K562 (cell line): ENCODE data around the gene AHSG. TPM values are rescaled to one million over a fixed set of nuclear protein-coding genes. Genes with fewer than 3 reads are reported as not detected.

Experiments used
- ATAC-seq: fragments of 200-7000 bp; cut with Tn5 transposase; 3 replicates; pipeline ENCODE4 v1.9.1; 2020; ENCODE audit warnings: moderate library complexity
- BruUV-seq: library from RNA; stranded (reverse); fragments of 400-500 nt; replicated peaks from 2 replicates; lab custom pipeline; 2021; lab: Mats Ljungman, UMichigan
- CTCF ChIA-PET: fragments of 300-600 bp; formaldehyde crosslinking; extraction: SDS; loops from one replicate; lab custom pipeline; 2021; ENCODE audit warnings: low intra/inter-chr PET ratio; lab: Yijun Ruan, JAX
- POLR2A ChIA-PET: fragments of 300-600, 350-650 bp; sonication (Branson Sonifier 250); formaldehyde crosslinking; extraction: SDS; loops from one replicate; lab custom pipeline; 2021; ENCODE audit warnings: antibody characterized with exemption, inconsistent platforms; lab: Yijun Ruan, JAX
- DNase-seq, 4 experiments: peaks; one replicate each; pipeline versions ENCODE4 v3.0.0 to v3.0.0-alpha.2; 2011 to 2018; ENCODE audit warnings: low spot score in 3 of 4, mixed read lengths in 3 of 4; ENCODE audit errors: extremely low read depth in 1 of 4
- FAIRE-seq: peaks from 2 replicates; lab custom pipeline; 2011; peaks lifted over from hg19 to GRCh38; lab: Jason Lieb, UNC
- H2AFZ ChIP-seq: 2 replicates; pipeline ENCODE4 v1.6.0; 2011; ENCODE audit warnings: low read depth, low read length, control low read depth, inconsistent platforms
- H3K27ac ChIP-seq: fragments of 200-600 bp; 3 replicates; pipeline ENCODE4 v1.8.0; 2011; ENCODE audit warnings: low read depth, mild to moderate bottlenecking, control low read depth, inconsistent platforms, low read length, moderate library complexity, mixed read lengths; ENCODE audit errors: extremely low read depth
- H3K27me3 ChIP-seq, 2 experiments: fragments of 300-600 bp in 1 of 2; 2 replicates in 1 of 2; 3 replicates in 1 of 2; pipeline versions ENCODE4 v1.6.0 to v1.8.0; 2011; ENCODE audit warnings: inconsistent platforms in 2 of 2, low read length in 2 of 2, mild to moderate bottlenecking in 1 of 2, mixed read lengths in 1 of 2, moderate library complexity in 1 of 2; ENCODE audit not compliant: control insufficient read depth in 2 of 2, insufficient read depth in 2 of 2
- H3K36me3 ChIP-seq: fragments of 300-600 bp; 3 replicates; pipeline ENCODE4 v1.8.0; 2011; ENCODE audit warnings: mild to moderate bottlenecking, low read length, inconsistent platforms; ENCODE audit not compliant: control insufficient read depth, insufficient read depth
- H3K4me1 ChIP-seq, 2 experiments: fragments of 200-600 bp in 1 of 2; replicated peaks in 1 of 2; 2 replicates in 1 of 2; 3 replicates in 1 of 2; pipeline versions ENCODE4 v1.5.1 to v1.8.0; 2011; ENCODE audit warnings: inconsistent platforms in 2 of 2, low read length in 2 of 2, mild to moderate bottlenecking in 1 of 2, mixed read lengths in 1 of 2, moderate library complexity in 1 of 2; ENCODE audit not compliant: control insufficient read depth in 2 of 2, insufficient read depth in 2 of 2
- H3K4me2 ChIP-seq: 2 replicates; pipeline ENCODE4 v1.6.1; 2011; ENCODE audit warnings: low read length, control low read depth, inconsistent platforms, mixed read lengths; ENCODE audit not compliant: insufficient read depth
- H3K4me3 ChIP-seq: fragments of 200-600 bp; sonication (generic), shearing (Covaris generic); 2 replicates; pipeline ENCODE4 v1.5.1; 2016; ENCODE audit warnings: control low read depth, inconsistent platforms
- H3K79me2 ChIP-seq: fragments of 200-600 bp; 3 replicates; pipeline ENCODE4 v1.8.0; 2011; ENCODE audit warnings: low read length, inconsistent platforms; ENCODE audit not compliant: control insufficient read depth, insufficient read depth
- H3K9ac ChIP-seq, 2 experiments: 2 replicates each; pipeline versions ENCODE4 v1.6.0 to v1.6.1; 2011; ENCODE audit warnings: low read depth in 2 of 2, low read length in 2 of 2, control low read depth in 1 of 2, inconsistent platforms in 1 of 2, mild to moderate bottlenecking in 1 of 2, mixed read lengths in 1 of 2; ENCODE audit not compliant: insufficient read depth in 1 of 2
- H3K9me1 ChIP-seq: one replicate; pipeline ENCODE4 v1.6.0; 2011; ENCODE audit warnings: inconsistent platforms, mild to moderate bottlenecking, low read length, moderate library complexity; ENCODE audit not compliant: control insufficient read depth, insufficient read depth
- H3K9me3 ChIP-seq: replicated peaks from 2 replicates; pipeline ENCODE4 v1.5.1; 2011; ENCODE audit warnings: low read depth, low read length, inconsistent platforms; ENCODE audit not compliant: control insufficient read depth, insufficient read depth
- H4K20me1 ChIP-seq: replicated peaks from 2 replicates; pipeline ENCODE4 v1.6.1; 2011; ENCODE audit warnings: low read length, inconsistent platforms, mixed read lengths; ENCODE audit not compliant: control insufficient read depth, insufficient read depth
- CEBPB ChIP-seq: fragments of 450-650 bp; IDR thresholded peaks from 2 replicates; pipeline ENCODE4 v1.6.1; 2016; ENCODE audit warnings: missing genetic modification characterization, missing compliant biosample characterization
- ESRRB ChIP-seq: fragments of 250-450 bp; sonication (Bioruptor Pico); IDR thresholded peaks from 2 replicates; pipeline ENCODE4 v1.5.0; 2020; ENCODE audit warnings: mild to moderate bottlenecking, moderate library complexity, borderline replicate concordance
- TAL1 ChIP-seq: fragments of 450-650 bp; IDR thresholded peaks from 2 replicates; pipeline ENCODE4 v1.6.1; 2016; ENCODE audit warnings: mild to moderate bottlenecking
- TSC22D4 ChIP-seq: fragments of 450-650 bp; IDR thresholded peaks from 2 replicates; pipeline ENCODE4 v1.6.1; 2016; ENCODE audit warnings: missing genetic modification characterization, missing biosample characterization, control low read depth
- ZKSCAN8 ChIP-seq: fragments of 200-800 bp; sonication (Bioruptor generic); IDR thresholded peaks from 2 replicates; pipeline ENCODE4 v1.6.1; 2016; ENCODE audit warnings: missing genetic modification characterization, missing compliant biosample characterization
- WGBS: fragments of 100-300 bp; shearing (Covaris generic); methylation state at CpG from one replicate; pipeline ENCODE4 v1.1.6; 2016; ENCODE audit warnings: low coverage, mixed read lengths; ENCODE audit not compliant: insufficient coverage; ENCODE audit errors: missing lambda C conversion rate; 5-methylcytosine and 5-hydroxymethylcytosine counted together
- in situ Hi-C: fragments of 300-500 bp; cut with MboI; formaldehyde crosslinking; loops from 4 replicates; pipeline ENCODE4 v1.15.0; 2018; ENCODE audit warnings: inconsistent platforms, mixed read lengths
- intact Hi-C: fragments of 100-400 bp; cut with micrococcal nuclease; formaldehyde crosslinking; loops from 2 replicates; pipeline ENCODE4 v1.14.2; 2022
- polyA plus RNA-seq, 8 experiments: library from polyadenylated mRNA; depleted of rRNA in 4 of 8; stranded (reverse) in 5 of 8; unstranded in 3 of 8; fragments of >200 nt; fragmentation: Nextera tagmentation in 2 of 8; fragmentation: Illumina TruSeq in 1 of 8; extraction: Ambion mirVana in 2 of 8; extraction: Trizol in 1 of 8; gene quantifications; 2 replicates each; pipeline versions ENCODE4 v1.2.1 to v1.2.3, GENCODE V29; 2011 to 2014; ENCODE audit warnings: inconsistent platforms in 1 of 8, missing spikeins in 1 of 8
- total RNA-seq, 7 experiments: library from RNA; depleted of rRNA in 6 of 7; stranded (reverse); fragments of >200 nt in 6 of 7; fragmentation: Illumina TruSeq in 2 of 7; extraction: Trizol in 2 of 7; gene quantifications; 2 replicates each; pipeline versions ENCODE4 v1.2.1 to v1.2.3, GENCODE V29; 2011 to 2021; ENCODE audit warnings: low replicate concordance in 1 of 7
- TF ChIP-seq, protein P1 (sequence below): IDR thresholded peaks from 3 replicates; pipeline ENCODE4 v1.6.1; 2011; ENCODE audit warnings: borderline replicate concordance, mild to moderate bottlenecking, moderate library complexity; ENCODE audit not compliant: insufficient read length; ENCODE audit errors: extremely low read depth

Gene AHSG
- total and polyA plus RNA-seq, 9 of the 15 experiments (the other 6 are each of a cell fraction or from before 2014, with no cell fraction given) = 0.69 TPM; not detected in 8

DNA sequence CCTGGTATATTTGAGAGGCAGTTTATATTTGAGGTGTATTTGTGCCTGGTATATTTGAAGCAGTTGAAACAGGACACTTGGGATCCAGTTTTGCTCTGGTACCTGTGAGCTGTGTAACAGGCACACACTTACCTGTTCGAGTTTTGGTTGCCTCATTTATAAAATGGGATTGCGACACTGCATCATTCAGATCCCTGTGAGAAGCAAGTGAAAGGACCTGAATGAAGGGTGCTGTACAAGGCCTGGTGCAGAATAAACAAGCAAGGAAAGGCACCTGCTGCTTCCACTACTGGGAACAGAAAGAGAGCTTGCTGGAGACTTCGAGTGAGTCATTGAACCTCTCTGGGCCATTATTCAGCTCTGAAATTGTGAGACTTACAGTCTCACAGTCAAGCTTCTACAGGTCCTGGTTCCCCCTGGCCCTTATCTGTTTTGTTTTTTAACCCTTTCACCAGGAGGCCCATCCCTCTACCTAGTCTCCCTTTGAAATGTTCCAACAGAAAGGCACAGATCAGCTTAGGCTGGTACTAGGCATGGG lies 38.9 kb downstream of the AHSG start:
- TF ChIP-seq ESRRB (CRISPR knock-in tag) (no peak), ZKSCAN8 (no peak), CEBPB (tag) (peak; percentile 27; the same call in 1 of the 2 replicates), TSC22D4 (tag) (no peak), TAL1 (no peak)
- TF ChIP-seq, protein P1, sequence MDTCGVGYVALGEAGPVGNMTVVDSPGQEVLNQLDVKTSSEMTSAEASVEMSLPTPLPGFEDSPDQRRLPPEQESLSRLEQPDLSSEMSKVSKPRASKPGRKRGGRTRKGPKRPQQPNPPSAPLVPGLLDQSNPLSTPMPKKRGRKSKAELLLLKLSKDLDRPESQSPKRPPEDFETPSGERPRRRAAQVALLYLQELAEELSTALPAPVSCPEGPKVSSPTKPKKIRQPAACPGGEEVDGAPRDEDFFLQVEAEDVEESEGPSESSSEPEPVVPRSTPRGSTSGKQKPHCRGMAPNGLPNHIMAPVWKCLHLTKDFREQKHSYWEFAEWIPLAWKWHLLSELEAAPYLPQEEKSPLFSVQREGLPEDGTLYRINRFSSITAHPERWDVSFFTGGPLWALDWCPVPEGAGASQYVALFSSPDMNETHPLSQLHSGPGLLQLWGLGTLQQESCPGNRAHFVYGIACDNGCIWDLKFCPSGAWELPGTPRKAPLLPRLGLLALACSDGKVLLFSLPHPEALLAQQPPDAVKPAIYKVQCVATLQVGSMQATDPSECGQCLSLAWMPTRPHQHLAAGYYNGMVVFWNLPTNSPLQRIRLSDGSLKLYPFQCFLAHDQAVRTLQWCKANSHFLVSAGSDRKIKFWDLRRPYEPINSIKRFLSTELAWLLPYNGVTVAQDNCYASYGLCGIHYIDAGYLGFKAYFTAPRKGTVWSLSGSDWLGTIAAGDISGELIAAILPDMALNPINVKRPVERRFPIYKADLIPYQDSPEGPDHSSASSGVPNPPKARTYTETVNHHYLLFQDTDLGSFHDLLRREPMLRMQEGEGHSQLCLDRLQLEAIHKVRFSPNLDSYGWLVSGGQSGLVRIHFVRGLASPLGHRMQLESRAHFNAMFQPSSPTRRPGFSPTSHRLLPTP = no peak
- TF ChIP-seq, all 486 proteins: peak for 1
- Histone ChIP-seq H3K4me2 (no peak overlapping the region), H3K9me3 (no peaks in the 10 kb centered on the region), H3K79me2 (no peaks in the 10 kb centered on the region), H3K4me1 (no peaks in the 10 kb centered on the region), H3K9ac (no peak overlapping the region), H4K20me1 (no peaks in the 10 kb centered on the region), H3K27me3 (peaks cover 8 to 31% of the 10 kb centered on the region in 2 experiments), H3K9me1 (no peaks in the 10 kb centered on the region), H3K4me3 (no peak overlapping the region), H2AFZ (no peak overlapping the region), H3K27ac (no peak overlapping the region), H3K36me3 (no peaks in the 10 kb centered on the region)
- 8% methylated on average over 3 of the region's 3 CpGs for WGBS
- in situ Hi-C loops = no loop called here
- POLR2A ChIA-PET = interaction anchor here (1.0 to 1.6 kb wide), 2 partner anchors 22 to 25 kb away, joined by 3 to 6 read pairs; no protein-coding TSS in a partner anchor
- BruUV-seq = no TSS peak
- CTCF ChIA-PET = no interaction called here
- ATAC-seq (no peak), FAIRE-seq (no peak), DNase-seq (no peak)
- intact Hi-C loops = no loop called here
